Motor neuron (in vitro differentiated cells): ENCODE results near the gene RPL39L. TPM values are rescaled to one million over a fixed set of nuclear protein-coding genes. Genes with fewer than 3 reads are reported as not detected.
"Not testable (repeated sequence)": the region's sequence is repeated elsewhere in the genome, so short reads cannot be mapped to it uniquely, and the experiment has no call there.

Source experiments
- ATAC-seq, 8 experiments: fragments of 200-7000 bp; cut with Tn5 transposase; replicated peaks in 6 of 8; 2 replicates each; pipeline ENCODE4 v1.8.0; 2021; ENCODE audit warnings: mild to moderate bottlenecking in 8 of 8, moderate library complexity in 8 of 8
- H3K27ac ChIP-seq, 2 donors: fragments of 250-450 bp; sonication (Bioruptor Pico); 2 replicates each; pipeline ENCODE4 v1.9.0; 2021; ENCODE audit warnings: antibody characterized with exemption in 2 of 2, mild to moderate bottlenecking in 2 of 2, moderate library complexity in 1 of 2
- H3K4me1 ChIP-seq, 2 donors: fragments of 250-450 bp; sonication (Bioruptor Pico); replicated peaks in 1 of 2; 2 replicates each; pipeline ENCODE4 v1.6.1; 2021; ENCODE audit warnings: antibody characterized with exemption in 2 of 2, mild to moderate bottlenecking in 2 of 2, moderate library complexity in 1 of 2
- H3K4me3 ChIP-seq, 5 donors: fragments of 250-450 bp; sonication (Bioruptor Pico); 2 replicates each; pipeline ENCODE4 v1.9.0; 2021; ENCODE audit warnings: antibody characterized with exemption in 5 of 5, mild to moderate bottlenecking in 5 of 5, moderate library complexity in 4 of 5
- WGBS, 10 experiments: fragments of 450-650 bp; shearing (Covaris generic); methylation state at CpG; one replicate each; pipeline ENCODE4 v1.0.0; 2022; 5-methylcytosine and 5-hydroxymethylcytosine counted together
- in situ Hi-C, 9 experiments: fragments of 400-800 bp; cut with MboI; loops; one replicate each; pipeline ENCODE4 v1.15.0; 2021; ENCODE audit warnings: low sequenced_read_pairs in 9 of 9, low pct_unique_long_range_greater_than_20kb in 2 of 9; ENCODE audit not compliant: unreplicated experiment in 9 of 9
- total RNA-seq, 8 experiments: library from RNA; unstranded; fragments of 300-600 nt; gene quantifications; 2 replicates each; pipeline versions ENCODE4 v1.2.3 to v1.2.4, GENCODE V29; 2022

The RPL39L gene
- total RNA-seq = 10 to 100 TPM in 4 of 8 experiments, 1 to 10 TPM in 3, under 1 TPM in 1; 0.97 to 47.7 (median 22.0) TPM

DNA sequence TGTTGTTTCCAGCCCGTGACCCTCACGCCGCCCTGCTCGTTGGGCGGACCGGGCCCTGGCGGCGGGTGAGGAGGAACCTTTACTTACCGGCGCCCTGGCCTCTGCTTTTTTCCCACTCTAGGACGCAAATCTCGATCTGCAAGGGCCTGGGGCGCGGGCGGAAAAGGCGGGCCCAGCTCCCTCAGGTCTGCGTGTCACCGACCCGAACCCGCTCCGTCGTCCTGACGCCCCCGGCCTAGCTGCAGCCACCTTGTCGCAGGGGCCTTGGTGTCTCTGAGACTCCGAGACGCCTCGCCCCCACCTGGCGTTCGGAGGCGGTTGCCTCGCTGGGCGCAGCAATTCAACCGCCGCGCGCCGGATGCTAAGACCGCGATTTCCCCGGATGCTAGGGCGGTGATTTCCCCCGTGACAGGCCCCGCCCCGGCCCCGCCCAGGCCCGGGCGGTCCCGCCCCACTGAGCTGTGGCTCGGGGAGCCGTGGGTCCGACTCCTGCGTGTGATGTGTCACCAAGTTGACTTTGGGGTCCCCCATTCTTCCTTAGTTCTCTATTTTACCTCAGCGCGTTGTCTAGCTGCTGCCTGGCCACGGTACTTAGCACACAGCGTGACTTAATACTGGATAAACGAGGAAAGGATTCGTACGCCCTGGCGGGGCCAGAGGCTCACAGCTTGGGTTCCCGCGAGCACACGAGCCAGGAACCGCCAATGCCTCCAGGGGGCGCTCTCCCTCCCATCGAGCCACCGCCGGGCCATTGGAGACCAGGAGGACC lies at the start of gene RPL39L:
Gene RPL39L, minus strand, starts transcription at position 371 of the 769 bp plus-strand sequence. CDS start 18,196 bp downstream, outside the sequence.
- peak within 1 kb of the TSS; percentile 60 to 68 for H3K27ac ChIP-seq
- WGBS, 10 experiments = 0 to 10% (median 6%) methylated on average over 3 to 16 of the region's 69 CpGs; no CpG with 5 or more reads in 4 of the 10 experiments
- peak; percentile 95 to 97 (median 96) for ATAC-seq
- peak within 1 kb of the TSS; percentile 52 to 71 (median 60) for H3K4me3 ChIP-seq
- in situ Hi-C loops = no loop called here
- H3K4me1 ChIP-seq = no peaks in the 10 kb centered on the region

DNA sequence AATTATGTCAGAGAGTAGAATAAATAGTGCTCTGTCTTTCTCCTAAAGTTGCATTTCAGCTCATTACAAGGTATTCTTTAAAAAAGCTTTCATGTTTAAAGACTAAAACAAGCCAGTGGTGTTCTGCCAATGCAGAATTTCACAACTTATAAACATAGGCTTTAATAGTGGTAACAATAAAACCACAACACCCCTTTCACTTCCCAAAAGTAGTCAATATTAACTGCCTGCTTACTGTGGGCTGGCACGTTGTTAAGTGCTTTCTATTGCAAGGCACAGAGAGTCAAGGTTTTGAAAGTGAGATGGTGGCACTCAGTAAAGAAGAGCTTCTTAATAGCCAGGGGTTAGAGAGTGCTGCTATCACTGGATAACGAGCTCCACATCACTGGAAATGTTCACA lies 49.6 kb upstream of the RPL39L start:
- no peak overlapping the region for H3K27ac ChIP-seq
- no peak for ATAC-seq

GRCh38 chr3:187186801-187187421 lies 47.6 kb upstream of the RPL39L start:
- ATAC-seq = peak in 5 of 8 experiments; percentile 27 to 85 (median 60)
- WGBS, 10 experiments = 20 to 100% (median 94%) methylated on average over 1 to 3 of the region's 5 CpGs; no CpG with 5 or more reads in 3 of the 10 experiments
- no peak overlapping the region for H3K27ac ChIP-seq
- in situ Hi-C loops = no loop called here
- H3K4me1 ChIP-seq = no peaks in the 10 kb centered on the region
- H3K4me3 ChIP-seq = no peak overlapping the region

More for the DNA sequence above, 49.6 kb upstream of the RPL39L start:
- H3K4me3 ChIP-seq = no peak overlapping the region
- WGBS, 10 experiments = 0 to 83% (median 40%) methylated on average over 1 to 2 of the region's 2 CpGs; no CpG with 5 or more reads in 2 of the 10 experiments
- H3K4me1 ChIP-seq = no peaks in the 10 kb centered on the region
- in situ Hi-C loops = no loop called here

- no peak for ATAC-seq
- Histone ChIP-seq H3K4me1 (no peaks in the 10 kb centered on the region), H3K27ac (no peak overlapping the region), H3K4me3 (no peak overlapping the region)
- in situ Hi-C loops = no loop called here
- 40 to 100% (median 76%) methylated on average over 1 to 2 of the region's 2 CpGs; no CpG with 5 or more reads in 2 of the 10 experiments for WGBS, 10 experiments
Measured at GRCh38 chr3:187186375-187186774, 47.1 kb upstream of the RPL39L start.

GRCh38 chr3:187185759-187186158 lies 46.5 kb upstream of the RPL39L start:
- Histone ChIP-seq H3K4me1 (no peaks in the 10 kb centered on the region), H3K27ac (no peak overlapping the region), H3K4me3 (no peak overlapping the region)
- ATAC-seq = no peak
- in situ Hi-C loops = no loop called here
- WGBS, 10 experiments = 29 to 96% (median 68%) methylated on average over 1 to 4 of the region's 4 CpGs

GRCh38 chr3:187183903-187184302 lies 44.6 kb upstream of the RPL39L start:
- Histone ChIP-seq H3K4me1 (no peaks in the 10 kb centered on the region), H3K27ac (no peak overlapping the region), H3K4me3 (no peak overlapping the region)
- ATAC-seq = peak in 1 of 8 experiments; percentile 42
- in situ Hi-C loops = no loop called here
- WGBS, 10 experiments = 84 to 100% (median 94%) methylated on average over 1 to 6 of the region's 6 CpGs; no CpG with 5 or more reads in 4 of the 10 experiments

DNA sequence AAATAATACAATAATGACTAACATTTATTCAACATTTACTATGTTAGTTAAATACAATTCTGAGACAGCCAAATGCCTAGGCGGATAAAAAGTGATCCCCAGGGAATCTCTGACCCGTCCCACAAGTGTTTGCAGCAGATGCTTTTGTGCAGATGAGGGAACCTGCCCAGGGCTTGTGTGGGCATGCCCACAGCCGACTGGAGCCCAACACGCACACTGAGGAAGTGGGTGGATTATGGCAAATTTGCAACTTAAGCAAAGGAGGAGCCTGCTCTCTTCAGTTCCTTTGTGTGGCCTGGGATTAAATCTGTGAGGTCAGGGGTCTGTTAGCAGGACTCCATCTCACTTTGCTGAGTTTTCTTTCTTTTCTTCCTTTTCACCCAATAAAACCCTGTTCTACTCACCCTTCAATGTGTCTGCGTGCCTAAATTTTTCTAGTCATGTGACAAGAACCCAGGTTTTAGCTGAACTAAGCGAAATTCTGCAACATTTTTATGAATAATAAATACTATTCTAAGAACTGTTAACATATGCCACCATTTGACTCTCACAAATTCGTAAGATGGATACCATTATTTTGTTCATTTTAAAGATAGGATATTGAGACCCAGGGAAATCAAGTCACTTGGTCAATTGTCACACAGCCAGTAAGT lies 44.0 kb upstream of the RPL39L start:
- ATAC-seq = peak in 4 of 8 experiments; percentile 12 to 80 (median 70)
- WGBS, 10 experiments = 4 to 90% (median 68%) methylated on average over 2 to 7 of the region's 7 CpGs; no CpG with 5 or more reads in 2 of the 10 experiments
- H3K4me3 ChIP-seq = no peak overlapping the region
- H3K27ac ChIP-seq = no peak overlapping the region
- in situ Hi-C loops = no loop called here
- H3K4me1 ChIP-seq = no peaks in the 10 kb centered on the region

DNA sequence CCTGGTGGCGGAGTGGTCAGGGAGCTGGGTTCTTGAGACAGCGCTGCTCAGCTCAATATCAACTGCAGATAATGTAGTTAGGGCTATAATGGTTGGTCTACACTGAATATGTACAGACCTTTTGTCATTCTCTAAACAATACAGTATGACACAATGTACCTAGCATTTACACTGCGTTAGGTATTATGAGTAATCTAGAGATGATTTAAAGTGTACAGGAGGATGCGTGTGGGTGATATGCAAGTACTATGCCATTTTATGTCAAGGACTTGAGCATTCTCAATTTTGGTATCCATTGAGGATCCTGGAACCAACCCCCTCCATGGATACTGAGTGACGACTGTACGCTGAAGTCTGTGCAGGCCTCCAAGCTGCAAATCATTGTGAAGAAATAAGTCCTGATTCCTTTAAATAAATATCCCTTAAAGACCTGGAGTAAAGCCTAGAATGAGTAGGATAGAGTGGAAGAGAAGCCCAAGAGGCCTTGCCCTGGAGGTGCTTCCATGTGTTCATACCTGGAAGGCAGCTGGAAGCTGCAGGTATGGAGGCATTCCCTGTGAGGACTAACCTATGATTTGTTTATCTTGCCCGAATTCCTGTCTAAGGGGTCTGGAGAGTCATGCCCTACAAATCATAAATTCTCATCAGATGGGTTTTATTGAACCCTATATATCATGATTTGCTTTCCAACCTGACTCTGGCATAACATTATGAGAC lies 42.3 kb upstream of the RPL39L start:
- H3K27ac ChIP-seq = no peak overlapping the region
- H3K4me1 ChIP-seq = no peaks in the 10 kb centered on the region
- ATAC-seq = no peak
- in situ Hi-C loops = no loop called here
- no peak overlapping the region for H3K4me3 ChIP-seq
- WGBS, 10 experiments = 84 to 100% (median 97%) methylated on average over 2 to 7 of the region's 7 CpGs; no CpG with 5 or more reads in 1 of the 10 experiments

DNA sequence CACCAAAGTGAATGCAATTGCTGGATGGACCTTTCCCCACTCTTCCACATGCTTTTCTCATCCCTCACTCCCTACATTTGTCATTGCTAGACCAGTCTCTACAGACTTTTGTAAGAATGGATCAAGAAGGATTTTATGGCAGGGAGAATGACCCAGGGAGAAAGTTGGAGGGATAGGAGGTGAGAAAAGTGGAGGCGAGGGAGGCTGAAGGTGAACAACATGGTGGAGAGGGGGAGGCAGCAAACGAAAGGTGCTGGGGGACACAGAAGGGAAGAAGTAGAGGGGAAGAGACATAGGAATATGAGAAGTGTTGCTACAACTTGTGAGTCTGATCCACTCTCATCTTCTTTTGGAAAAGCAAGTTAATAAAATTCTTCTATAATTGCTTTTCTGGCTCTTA lies 33.6 kb upstream of the RPL39L start:
- in situ Hi-C loops = loop anchor here in 8 of 9 experiments (25.0 kb wide), 3 partner anchors 311 to 1186 kb away; partner anchors contain the start of gene ADIPOQ (in 6 of the 8)
- WGBS, 10 experiments = 40 to 100% (median 93%) methylated on average over 1 to 2 of the region's 2 CpGs; no CpG with 5 or more reads in 4 of the 10 experiments
- Histone ChIP-seq H3K4me3 (no peak overlapping the region), H3K27ac (no peak overlapping the region), H3K4me1 (no peaks in the 10 kb centered on the region)
- ATAC-seq = no peak

DNA sequence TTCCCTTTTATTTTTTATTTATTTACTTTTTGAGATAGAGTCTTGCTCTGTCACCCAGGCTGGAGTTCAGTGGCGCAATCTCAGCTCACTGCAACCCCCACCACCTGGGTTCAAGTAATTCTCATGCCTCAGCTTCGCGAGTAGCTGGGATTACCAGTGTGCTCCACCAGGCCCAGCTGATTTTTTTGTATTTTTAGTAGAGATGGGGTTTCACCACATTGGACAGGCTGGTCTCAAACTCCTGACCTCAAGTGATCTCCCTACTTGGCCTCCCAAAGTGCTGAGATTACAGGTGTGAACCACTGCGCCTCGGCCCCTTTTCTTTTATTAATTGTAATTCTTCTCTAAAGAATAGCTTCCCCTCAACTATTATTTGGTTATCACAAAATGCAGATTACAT lies 31.6 kb upstream of the RPL39L start:
- ATAC-seq, H3K4me3 ChIP-seq, H3K4me1 ChIP-seq, H3K27ac ChIP-seq: not testable (repeated sequence)
- WGBS, 10 experiments = 82 to 100% (median 92%) methylated on average over 2 to 5 of the region's 5 CpGs; no CpG with 5 or more reads in 1 of the 10 experiments
- in situ Hi-C loops = loop anchor here in 8 of 9 experiments (25.0 kb wide), 3 partner anchors 309 to 1184 kb away; partner anchors contain the start of gene ADIPOQ (in 6 of the 8)

DNA sequence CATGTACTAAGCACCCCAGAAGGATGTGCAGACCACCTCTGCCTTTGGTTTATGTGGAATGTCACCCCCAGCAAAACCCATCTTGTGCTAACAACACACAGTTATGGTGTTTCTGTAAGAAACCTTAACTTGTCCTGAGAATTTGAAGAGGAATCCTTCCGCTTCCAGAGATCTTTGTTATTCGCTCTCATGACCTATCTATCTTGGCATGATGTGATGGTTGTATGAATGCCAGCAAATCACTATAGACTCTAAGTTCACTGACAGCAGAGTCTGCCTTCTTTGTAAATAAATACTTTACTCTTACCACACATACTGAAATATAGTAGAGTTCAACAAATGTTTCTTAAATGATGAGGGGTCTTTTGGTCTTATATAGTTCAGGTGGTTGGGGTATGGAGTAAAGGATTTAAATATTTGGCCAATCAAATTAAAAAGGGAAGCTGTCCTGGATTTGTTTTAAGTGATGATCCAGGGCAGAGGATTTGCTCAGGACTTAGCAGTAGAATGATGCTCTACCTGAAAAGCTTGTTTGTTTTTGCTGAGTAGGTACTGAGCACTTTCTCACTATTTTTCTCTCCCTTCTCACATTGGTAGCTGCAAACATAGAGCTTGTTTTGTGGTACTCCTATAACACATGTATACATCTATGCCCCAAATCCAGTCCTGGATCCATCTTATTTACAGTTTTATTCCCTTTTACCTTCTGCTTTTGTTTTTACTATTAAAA lies 30.1 kb upstream of the RPL39L start:
- H3K4me1 ChIP-seq = no peaks in the 10 kb centered on the region
- in situ Hi-C loops = loop anchor here (10.0 to 25.0 kb wide), 4 partner anchors 307 to 1182 kb away; partner anchors contain the start of gene ADIPOQ (in 7 of the 9)
- H3K27ac ChIP-seq = no peak overlapping the region
- no peak for ATAC-seq
- 70 to 94% (median 89%) methylated on average over 2 of the region's 2 CpGs; no CpG with 5 or more reads in 4 of the 10 experiments for WGBS, 10 experiments
- no peak overlapping the region for H3K4me3 ChIP-seq

DNA sequence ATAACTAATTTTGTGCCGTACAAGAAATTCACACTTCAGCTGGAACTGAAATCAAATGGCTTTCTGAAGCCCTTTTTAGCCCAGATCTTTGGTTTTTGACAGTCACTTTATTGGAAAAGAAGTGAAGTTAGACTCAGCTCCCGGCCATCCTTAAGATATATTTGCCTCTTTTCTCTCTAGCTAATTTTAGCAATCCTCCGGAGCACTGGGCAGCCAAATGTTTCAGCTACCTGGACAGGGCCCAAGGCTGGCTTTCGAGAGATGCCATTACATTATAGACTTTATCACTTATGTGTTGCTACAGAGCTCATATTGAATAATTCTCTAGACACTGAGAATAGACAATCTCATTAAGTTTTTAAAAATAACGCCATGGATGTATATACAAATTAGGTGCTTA lies 28.5 kb upstream of the RPL39L start:
- WGBS, 10 experiments = 23 to 100% (median 80%) methylated on average over 1 to 5 of the region's 5 CpGs; no CpG with 5 or more reads in 1 of the 10 experiments
- in situ Hi-C loops = loop anchor here (10.0 to 25.0 kb wide), 4 partner anchors 305 to 1180 kb away; partner anchors contain the start of gene ADIPOQ (in 7 of the 9)
- Histone ChIP-seq H3K27ac (no peak overlapping the region), H3K4me1 (no peaks in the 10 kb centered on the region), H3K4me3 (no peak overlapping the region)
- no peak for ATAC-seq
